Fibroblast of mammary gland (primary cell): Measurements from ENCODE around the gene ADA.

Experiments
- DNase-seq: peaks from one replicate; pipeline ENCODE4 v3.0.0-alpha.2; 2010; ENCODE audit warnings: low read depth
- H3K4me3 ChIP-seq: 2 replicates; pipeline ENCODE4 v1.5.1; 2011; ENCODE audit warnings: low read depth, mild to moderate bottlenecking, low read length, moderate library complexity; ENCODE audit not compliant: control insufficient read depth
- TF ChIP-seq, protein P1 (sequence below): conservative IDR thresholded peaks from 2 replicates; pipeline ENCODE4 v1.5.1; 2011; ENCODE audit warnings: low read depth, low read length, inconsistent platforms; ENCODE audit not compliant: control insufficient read depth, insufficient read depth

ADA gene

GRCh38 chr20:44570367-44570766, 81.1 kb downstream of the ADA start:
- DNase-seq, result no peak
- no peak overlapping the region for H3K4me3 ChIP-seq
- TF ChIP-seq, protein P1, sequence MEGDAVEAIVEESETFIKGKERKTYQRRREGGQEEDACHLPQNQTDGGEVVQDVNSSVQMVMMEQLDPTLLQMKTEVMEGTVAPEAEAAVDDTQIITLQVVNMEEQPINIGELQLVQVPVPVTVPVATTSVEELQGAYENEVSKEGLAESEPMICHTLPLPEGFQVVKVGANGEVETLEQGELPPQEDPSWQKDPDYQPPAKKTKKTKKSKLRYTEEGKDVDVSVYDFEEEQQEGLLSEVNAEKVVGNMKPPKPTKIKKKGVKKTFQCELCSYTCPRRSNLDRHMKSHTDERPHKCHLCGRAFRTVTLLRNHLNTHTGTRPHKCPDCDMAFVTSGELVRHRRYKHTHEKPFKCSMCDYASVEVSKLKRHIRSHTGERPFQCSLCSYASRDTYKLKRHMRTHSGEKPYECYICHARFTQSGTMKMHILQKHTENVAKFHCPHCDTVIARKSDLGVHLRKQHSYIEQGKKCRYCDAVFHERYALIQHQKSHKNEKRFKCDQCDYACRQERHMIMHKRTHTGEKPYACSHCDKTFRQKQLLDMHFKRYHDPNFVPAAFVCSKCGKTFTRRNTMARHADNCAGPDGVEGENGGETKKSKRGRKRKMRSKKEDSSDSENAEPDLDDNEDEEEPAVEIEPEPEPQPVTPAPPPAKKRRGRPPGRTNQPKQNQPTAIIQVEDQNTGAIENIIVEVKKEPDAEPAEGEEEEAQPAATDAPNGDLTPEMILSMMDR, result no peak
